ENCODE measurements around the gene BRICD5.

The BRICD5 gene

DNA sequence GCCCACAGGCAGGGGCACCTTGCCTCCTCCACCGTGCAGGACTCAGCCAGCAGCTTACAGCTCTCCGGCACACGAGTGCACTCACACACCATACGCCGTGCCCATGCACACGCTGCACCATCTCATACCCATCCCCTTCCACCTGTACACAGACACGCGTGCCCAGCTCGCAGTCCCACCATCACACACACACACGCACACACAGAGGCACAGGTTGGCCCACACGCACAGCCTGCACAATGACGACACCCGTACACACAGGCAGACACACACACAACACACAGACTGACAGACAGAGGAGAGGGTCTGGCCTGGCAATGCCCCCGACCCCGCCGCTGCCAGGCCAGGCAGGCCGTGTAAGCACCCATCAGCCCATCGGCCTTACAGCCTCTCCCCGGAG lies 26.3 kb downstream of the BRICD5 start:
- Histone ChIP-seq H3K27me3 (ENCODE audit: insufficient read depth, low read length, poor library complexity) (no peaks in the 10 kb centered on the region), H3K9me3 (ENCODE audit: insufficient read depth, low read length, severe bottlenecking) (no peaks in the 10 kb centered on the region), H3K4me1 (ENCODE audit: insufficient read depth, low read length) (no peaks in the 10 kb centered on the region), H3K4me3 (ENCODE audit: low read depth in 1 of 2, low read length in 2 of 2) (no peak overlapping the region), H3K36me3 (ENCODE audit: insufficient read depth, low read length) (no peaks in the 10 kb centered on the region), H3K4me2 (ENCODE audit: insufficient read depth, low read length) (no peak overlapping the region), H2AFZ (ENCODE audit: low read depth, low read length) (no peak overlapping the region), H3K79me2 (ENCODE audit: insufficient read depth, low read length) (no peaks in the 10 kb centered on the region), H4K20me1 (ENCODE audit: insufficient read depth, low read length) (no peaks in the 10 kb centered on the region; the same call in 1 of the 2 replicates), H3K9ac (ENCODE audit: low read depth, low read length) (no peak overlapping the region), H3K27ac (ENCODE audit: low read length) (no peak overlapping the region)
- no peak for TF ChIP-seq EZH2 (IDR thresholded peaks at IDR 0.05; ENCODE audit: borderline replicate concordance, low read depth, low read length, severe bottlenecking)
- ATAC-seq (ENCODE audit: insufficient read depth, low read depth) (no peak), DNase-seq (no peak)

DNA sequence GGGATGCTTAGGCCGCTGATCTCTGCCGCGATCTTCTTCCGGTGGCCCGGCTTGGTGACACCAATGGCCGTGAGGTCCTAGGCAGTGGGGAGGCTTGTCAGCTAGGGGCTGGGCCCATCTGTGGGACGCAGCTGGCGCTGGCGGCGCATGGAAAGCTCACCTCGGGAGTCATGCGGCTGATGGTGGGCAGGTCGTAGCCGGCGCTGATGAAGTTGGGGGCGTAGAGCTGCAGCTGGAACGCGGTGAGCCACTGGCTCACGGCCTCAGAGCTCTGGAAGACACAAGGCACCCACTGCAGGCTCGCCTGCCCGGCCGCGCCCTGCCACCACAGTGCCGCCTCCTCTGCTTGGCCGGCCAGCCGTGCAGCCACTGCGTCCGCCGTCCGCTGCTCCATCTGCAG lies 27.0 kb downstream of the BRICD5 start:
- Histone ChIP-seq H3K36me3 (ENCODE audit: insufficient read depth, low read length) (no peaks in the 10 kb centered on the region), H2AFZ (ENCODE audit: low read depth, low read length) (no peak overlapping the region), H3K9ac (ENCODE audit: low read depth, low read length) (no peak overlapping the region), H3K27me3 (ENCODE audit: insufficient read depth, low read length, poor library complexity) (no peaks in the 10 kb centered on the region), H4K20me1 (ENCODE audit: insufficient read depth, low read length) (no peaks in the 10 kb centered on the region; the same call in 1 of the 2 replicates), H3K9me3 (ENCODE audit: insufficient read depth, low read length, severe bottlenecking) (no peaks in the 10 kb centered on the region), H3K4me2 (ENCODE audit: insufficient read depth, low read length) (no peak overlapping the region), H3K27ac (ENCODE audit: low read length) (no peak overlapping the region), H3K79me2 (ENCODE audit: insufficient read depth, low read length) (no peaks in the 10 kb centered on the region), H3K4me1 (ENCODE audit: insufficient read depth, low read length) (no peaks in the 10 kb centered on the region), H3K4me3 (ENCODE audit: low read depth in 1 of 2, low read length in 2 of 2) (no peak overlapping the region)
- DNase-seq (no peak), ATAC-seq (ENCODE audit: insufficient read depth, low read depth) (no peak)
- no peak for TF ChIP-seq EZH2 (IDR thresholded peaks at IDR 0.05; ENCODE audit: borderline replicate concordance, low read depth, low read length, severe bottlenecking)
- TF ChIP-seq, protein P1, sequence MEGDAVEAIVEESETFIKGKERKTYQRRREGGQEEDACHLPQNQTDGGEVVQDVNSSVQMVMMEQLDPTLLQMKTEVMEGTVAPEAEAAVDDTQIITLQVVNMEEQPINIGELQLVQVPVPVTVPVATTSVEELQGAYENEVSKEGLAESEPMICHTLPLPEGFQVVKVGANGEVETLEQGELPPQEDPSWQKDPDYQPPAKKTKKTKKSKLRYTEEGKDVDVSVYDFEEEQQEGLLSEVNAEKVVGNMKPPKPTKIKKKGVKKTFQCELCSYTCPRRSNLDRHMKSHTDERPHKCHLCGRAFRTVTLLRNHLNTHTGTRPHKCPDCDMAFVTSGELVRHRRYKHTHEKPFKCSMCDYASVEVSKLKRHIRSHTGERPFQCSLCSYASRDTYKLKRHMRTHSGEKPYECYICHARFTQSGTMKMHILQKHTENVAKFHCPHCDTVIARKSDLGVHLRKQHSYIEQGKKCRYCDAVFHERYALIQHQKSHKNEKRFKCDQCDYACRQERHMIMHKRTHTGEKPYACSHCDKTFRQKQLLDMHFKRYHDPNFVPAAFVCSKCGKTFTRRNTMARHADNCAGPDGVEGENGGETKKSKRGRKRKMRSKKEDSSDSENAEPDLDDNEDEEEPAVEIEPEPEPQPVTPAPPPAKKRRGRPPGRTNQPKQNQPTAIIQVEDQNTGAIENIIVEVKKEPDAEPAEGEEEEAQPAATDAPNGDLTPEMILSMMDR (IDR thresholded peaks at IDR 0.05; ENCODE audit: borderline replicate concordance, extremely low read depth, low read length, poor library complexity, severe bottlenecking) = no peak

DNA sequence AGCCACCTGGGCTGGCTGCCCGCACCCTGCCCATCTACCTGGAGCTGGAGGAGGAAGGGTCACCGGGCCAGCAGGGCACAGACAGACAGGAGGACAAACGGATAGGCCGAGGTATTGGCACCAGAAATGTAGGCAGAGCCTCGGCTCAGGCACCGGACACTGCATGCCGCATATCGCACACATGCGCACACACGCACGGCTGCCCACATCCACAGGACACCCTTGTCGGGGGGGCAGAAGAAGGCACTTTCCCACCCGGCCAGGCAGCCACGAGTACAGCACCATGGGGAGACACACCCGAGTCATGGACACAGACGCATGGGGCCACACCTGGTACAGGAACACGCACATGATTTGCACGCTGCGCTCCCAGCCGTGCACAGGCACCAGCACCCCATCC lies 28.7 kb downstream of the BRICD5 start:
- Histone ChIP-seq H3K9ac (ENCODE audit: low read depth, low read length) (no peak overlapping the region), H3K9me3 (ENCODE audit: insufficient read depth, low read length, severe bottlenecking) (no peaks in the 10 kb centered on the region), H3K27ac (ENCODE audit: low read length) (no peak overlapping the region), H2AFZ (ENCODE audit: low read depth, low read length) (no peak overlapping the region), H3K27me3 (ENCODE audit: insufficient read depth, low read length, poor library complexity) (no peaks in the 10 kb centered on the region), H3K4me1 (ENCODE audit: insufficient read depth, low read length) (no peaks in the 10 kb centered on the region), H3K79me2 (ENCODE audit: insufficient read depth, low read length) (no peaks in the 10 kb centered on the region), H3K4me2 (ENCODE audit: insufficient read depth, low read length) (no peak overlapping the region), H3K36me3 (ENCODE audit: insufficient read depth, low read length) (peaks cover 8% of the 10 kb centered on the region), H3K4me3 (ENCODE audit: low read depth in 1 of 2, low read length in 2 of 2) (no peak overlapping the region), H4K20me1 (ENCODE audit: insufficient read depth, low read length) (no peaks in the 10 kb centered on the region; the same call in 1 of the 2 replicates)
- no peak for ATAC-seq (ENCODE audit: insufficient read depth, low read depth)
- TF ChIP-seq EZH2 (IDR thresholded peaks at IDR 0.05; ENCODE audit: borderline replicate concordance, low read depth, low read length, severe bottlenecking) = no peak
- TF ChIP-seq, protein P1 (IDR thresholded peaks at IDR 0.05; ENCODE audit: borderline replicate concordance, extremely low read depth, low read length, poor library complexity, severe bottlenecking) = no peak
- no peak for DNase-seq

DNA sequence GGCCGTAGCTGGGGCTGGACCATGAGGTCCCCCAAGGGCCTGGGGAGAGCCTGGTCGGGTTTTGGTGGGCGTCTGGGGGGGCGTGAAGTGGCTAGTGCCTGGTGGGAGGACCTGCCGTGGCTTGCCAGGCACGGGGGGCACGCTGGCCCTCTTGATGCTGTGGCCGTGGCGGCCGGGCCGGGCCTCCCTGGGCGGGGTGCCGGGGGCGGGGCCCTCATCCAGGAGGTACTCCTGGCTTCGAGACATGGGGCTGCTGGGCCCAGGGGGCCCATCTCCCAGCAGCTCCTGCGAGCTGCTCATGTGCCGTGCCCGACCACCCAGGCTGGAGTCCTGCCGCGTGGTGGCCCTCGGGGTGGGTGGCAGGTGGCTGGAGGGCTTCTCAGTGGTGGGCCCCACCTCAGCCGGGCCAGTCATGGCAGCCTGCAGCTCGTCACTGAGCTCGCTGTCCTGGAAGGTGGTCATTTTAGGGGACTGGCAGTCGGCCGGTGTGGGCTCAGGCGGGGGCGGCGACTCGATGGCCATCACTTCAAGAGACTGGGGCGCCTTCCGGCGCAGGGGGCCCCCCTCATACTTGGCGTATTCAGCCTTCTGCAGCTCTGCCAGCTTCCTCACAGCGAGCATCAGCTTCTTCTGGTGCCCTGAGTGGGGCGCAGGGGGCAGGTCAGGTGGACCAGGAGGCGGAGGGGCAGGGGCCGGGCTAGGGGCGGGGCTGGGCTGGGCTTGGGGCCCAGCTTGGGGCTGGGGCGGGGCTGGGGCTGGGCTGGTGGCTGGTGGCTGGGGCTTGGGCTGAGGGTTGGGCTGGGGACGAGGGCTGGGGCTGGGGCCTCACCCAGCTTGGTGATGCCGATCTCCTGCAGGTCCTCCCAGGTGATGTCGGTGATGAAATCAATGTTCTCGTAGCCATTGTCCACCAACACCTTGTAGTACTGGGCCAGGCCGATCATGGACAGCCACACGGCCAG lies 29.4 kb downstream of the BRICD5 start:
- no peak for DNase-seq
- TF ChIP-seq EZH2 (IDR thresholded peaks at IDR 0.05; ENCODE audit: borderline replicate concordance, low read depth, low read length, severe bottlenecking) = no peak
- TF ChIP-seq, protein P1 (IDR thresholded peaks at IDR 0.05; ENCODE audit: borderline replicate concordance, extremely low read depth, low read length, poor library complexity, severe bottlenecking) = no peak
- Histone ChIP-seq H3K9ac (ENCODE audit: low read depth, low read length) (no peak overlapping the region), H3K9me3 (ENCODE audit: insufficient read depth, low read length, severe bottlenecking) (no peaks in the 10 kb centered on the region), H3K4me1 (ENCODE audit: insufficient read depth, low read length) (no peaks in the 10 kb centered on the region), H3K27me3 (ENCODE audit: insufficient read depth, low read length, poor library complexity) (no peaks in the 10 kb centered on the region), H3K36me3 (ENCODE audit: insufficient read depth, low read length) (peaks cover 14% of the 10 kb centered on the region), H4K20me1 (ENCODE audit: insufficient read depth, low read length) (peaks cover 1% of the 10 kb centered on the region; the same call in 1 of the 2 replicates), H2AFZ (ENCODE audit: low read depth, low read length) (no peak overlapping the region), H3K4me3 (ENCODE audit: low read depth in 1 of 2, low read length in 2 of 2) (no peak overlapping the region), H3K4me2 (ENCODE audit: insufficient read depth, low read length) (no peak overlapping the region), H3K27ac (ENCODE audit: low read length) (no peak overlapping the region), H3K79me2 (ENCODE audit: insufficient read depth, low read length) (no peaks in the 10 kb centered on the region)
- ATAC-seq (ENCODE audit: insufficient read depth, low read depth) = no peak
